NCI-H226 (cell line): ENCODE data around the gene CDR2L.

ENCODE experiments used
- DNase-seq: peaks from one replicate; pipeline ENCODE4 v3.0.0-alpha.2; 2015

CDR2L gene

DNA sequence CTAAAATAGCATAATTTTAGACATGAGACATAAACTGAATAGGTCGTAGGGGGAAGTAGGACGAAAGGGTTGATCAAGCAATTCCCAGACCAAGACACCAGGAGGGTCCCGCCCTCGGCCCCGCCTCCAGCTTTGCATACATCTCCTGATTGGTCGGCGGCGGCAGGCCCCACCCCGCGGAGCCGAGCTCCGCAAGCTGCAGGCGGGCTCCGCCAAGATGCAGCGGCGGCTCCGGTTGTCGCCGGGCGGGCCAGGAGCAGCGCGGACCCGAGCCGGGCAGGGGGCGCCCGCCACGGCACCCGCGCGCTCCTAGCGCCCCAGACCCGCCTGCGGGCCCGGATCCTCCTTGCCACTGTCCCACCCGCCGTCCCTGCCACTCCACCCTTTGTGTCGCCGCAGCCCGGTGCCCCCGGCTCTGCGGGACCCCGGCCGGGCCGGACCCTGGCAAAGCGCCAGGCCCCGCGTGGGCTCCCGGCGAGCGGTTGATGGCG, at the start of gene CDR2L:
Gene CDR2L (plus strand): TSS at position 215 of the 491 bp plus-strand sequence. CDS start 412 bp downstream, outside the sequence.
- DNase-seq = peak; percentile 81

- no peak for DNase-seq
Measured at GRCh38 chr17:74938194-74938950, 49.1 kb upstream of the CDR2L start.

GRCh38 chr17:74939534-74939933, 47.9 kb upstream of the CDR2L start:
- no peak for DNase-seq

GRCh38 chr17:74941128-74941725, 46.2 kb upstream of the CDR2L start:
- DNase-seq = no peak

- peak; percentile 21 for DNase-seq
Measured at GRCh38 chr17:74943808-74944522, 43.5 kb upstream of the CDR2L start.

GRCh38 chr17:74945543-74945942, 41.9 kb upstream of the CDR2L start:
- no peak for DNase-seq

- DNase-seq = no peak
Measured at GRCh38 chr17:74946641-74947040, 40.8 kb upstream of the CDR2L start.

DNA sequence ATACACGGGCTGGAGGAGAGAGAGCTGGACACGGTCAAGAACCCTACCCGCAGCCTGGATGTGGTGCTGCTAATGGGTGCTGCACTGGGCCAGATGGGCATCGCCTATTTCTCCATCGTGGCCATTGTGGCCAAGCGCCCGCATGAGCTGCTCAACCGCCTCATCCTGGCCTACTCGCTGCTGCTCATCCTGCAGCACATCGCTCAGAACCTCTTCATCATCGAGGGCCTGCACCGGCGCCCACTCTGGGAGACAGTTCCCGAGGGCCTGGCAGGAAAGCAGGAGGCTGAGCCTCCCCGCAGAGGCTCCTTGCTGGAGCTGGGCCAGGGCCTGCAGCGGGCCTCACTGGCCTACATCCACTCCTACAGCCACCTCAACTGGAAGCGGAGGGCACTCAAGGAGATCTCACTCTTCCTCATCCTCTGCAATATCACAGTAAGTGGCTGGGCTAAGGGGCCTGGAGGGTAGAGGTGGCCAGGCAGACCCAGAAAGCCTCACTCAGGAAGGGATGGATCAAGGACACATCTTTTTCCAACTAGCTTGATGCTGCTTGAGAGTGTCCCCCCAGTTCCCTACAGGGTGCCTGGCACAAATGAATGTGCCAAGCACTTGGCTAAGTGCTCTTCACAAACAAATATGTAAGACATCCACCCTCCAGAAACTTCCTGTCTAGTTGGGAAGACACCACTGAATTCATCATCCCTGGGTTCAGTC, 40.2 kb upstream of the CDR2L start:
- DNase-seq = no peak

DNA sequence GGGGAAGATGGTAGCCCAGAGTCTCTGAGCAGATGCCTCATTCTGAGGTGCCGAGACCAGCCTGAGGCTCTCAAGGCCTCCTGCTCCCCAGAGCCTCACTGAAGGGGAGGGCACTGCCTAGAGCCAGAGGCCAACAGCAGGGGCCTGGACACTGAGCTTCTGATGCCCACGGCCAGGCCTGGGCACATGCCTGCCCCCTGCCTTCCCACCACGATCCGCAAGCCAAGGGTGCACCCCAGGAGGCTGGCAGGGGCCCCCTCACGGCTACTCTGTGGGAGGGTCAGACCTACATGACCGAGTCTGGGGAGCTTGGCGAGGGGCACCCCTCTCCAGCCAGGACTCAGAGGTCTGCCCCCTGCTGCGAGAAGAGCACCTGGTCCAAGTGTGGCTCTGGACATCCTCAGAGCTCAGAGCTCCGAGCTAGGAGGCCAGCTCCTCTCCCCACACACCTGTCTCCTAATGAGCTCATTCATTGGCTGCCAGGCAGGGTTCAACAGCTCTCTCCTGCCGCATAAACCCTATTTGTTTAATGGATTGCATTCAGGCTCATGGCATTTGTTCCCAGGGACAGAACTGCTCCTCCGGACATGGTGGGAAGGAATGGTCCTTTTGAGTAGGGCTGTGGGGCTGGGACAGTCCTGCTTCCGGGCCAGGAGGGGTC, 37.8 kb upstream of the CDR2L start:
- no peak for DNase-seq

GRCh38 chr17:74950207-74950606, 37.2 kb upstream of the CDR2L start:
- DNase-seq = no peak

- no peak for DNase-seq
Measured at GRCh38 chr17:74951065-74951464, 36.4 kb upstream of the CDR2L start.

- DNase-seq = no peak
Measured at GRCh38 chr17:74951680-74952421, 35.6 kb upstream of the CDR2L start.

DNA sequence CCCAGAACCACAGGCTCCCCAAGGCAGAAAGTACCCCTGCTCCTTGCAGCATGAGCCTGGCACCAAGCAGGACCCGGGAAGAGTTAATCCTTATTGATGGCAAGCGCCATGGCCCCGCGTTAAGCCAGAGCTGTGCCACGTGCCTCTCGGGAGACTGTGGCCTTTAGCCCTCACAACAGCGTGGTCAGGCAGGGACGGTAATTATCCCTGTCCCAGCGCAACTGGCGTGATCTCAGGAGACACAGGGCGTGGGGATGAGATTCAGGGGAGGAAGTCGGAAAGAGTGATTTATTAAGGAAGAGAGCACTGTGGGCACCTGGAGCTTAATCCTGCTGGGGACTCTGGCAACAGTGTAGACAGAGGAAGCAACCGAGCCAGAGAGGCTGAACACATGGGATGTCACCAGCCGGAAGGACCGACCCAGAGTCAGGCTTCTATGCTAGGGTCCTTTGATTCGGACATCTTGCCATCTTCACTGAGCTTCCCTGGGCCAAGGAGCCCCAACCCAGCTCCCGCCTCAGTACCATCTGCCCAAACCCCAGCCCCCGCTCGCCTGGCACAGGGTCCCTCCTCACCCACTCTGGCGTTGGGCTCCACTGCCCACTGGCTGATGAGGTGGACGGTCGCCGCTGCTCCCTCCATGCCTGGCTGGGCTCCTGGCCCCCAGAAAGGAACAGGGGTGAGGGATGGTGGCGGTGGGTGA, 34.9 kb upstream of the CDR2L start:
- no peak for DNase-seq

- DNase-seq = no peak
Measured at GRCh38 chr17:74953134-74953687, 34.2 kb upstream of the CDR2L start.

GRCh38 chr17:74954115-74954514, 33.3 kb upstream of the CDR2L start:
- no peak for DNase-seq

- DNase-seq = no peak
Measured at GRCh38 chr17:74954665-74955421, 32.6 kb upstream of the CDR2L start.

GRCh38 chr17:74956093-74956492, 31.3 kb upstream of the CDR2L start:
- DNase-seq = no peak

DNA sequence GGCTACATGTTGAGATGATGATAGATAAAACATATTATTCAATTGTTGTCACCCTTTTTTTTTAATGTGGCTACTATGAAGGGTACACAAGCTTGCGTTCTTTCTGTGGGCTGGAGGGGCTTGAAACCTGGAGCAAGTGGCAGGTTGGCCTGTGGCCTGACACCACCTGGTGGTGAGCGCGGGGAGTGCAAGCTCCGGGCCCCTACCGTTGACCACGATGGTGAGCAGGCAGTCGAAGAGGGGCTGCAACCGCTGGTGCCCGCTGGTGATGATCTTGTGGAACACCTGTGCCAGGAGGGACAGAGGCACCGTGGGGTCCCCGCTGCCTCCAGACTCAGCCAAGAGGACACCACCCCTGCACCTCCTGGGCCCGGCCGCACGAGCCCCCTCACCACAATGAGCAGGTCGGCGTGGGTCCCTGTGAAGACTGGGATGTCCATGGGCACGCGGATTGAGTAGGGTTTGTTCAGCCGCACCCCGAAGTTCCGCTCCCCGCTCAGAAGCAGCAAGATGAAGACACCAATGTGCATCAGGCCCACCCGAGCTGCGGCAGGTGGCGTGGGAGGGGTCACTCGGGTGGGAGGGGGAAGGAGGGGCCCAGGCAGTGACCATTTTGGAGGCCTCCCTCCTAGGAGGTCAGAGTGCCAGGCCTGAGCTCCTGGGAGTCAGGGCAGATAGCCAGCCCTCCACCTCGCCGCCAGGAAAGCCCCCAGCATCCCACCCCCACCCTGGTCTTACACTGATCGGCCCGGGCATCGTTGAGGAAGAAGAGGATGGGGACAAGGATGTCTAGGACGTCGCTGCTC, 29.3 kb upstream of the CDR2L start:
- DNase-seq = no peak
